HG02840 (cell line): ENCODE measurements around the gene GMPS.

Experiments used
- ATAC-seq: cut with Tn5 transposase; IDR thresholded peaks from one replicate; pipeline ENCODE4 v1.9.1; 2021; ENCODE audit warnings: mild to moderate bottlenecking, moderate library complexity, moderate number of reproducible peaks; ENCODE audit not compliant: unreplicated experiment, low FRiP score

Gene GMPS

GRCh38 chr3:155989536-155989935, 119.1 kb downstream of the GMPS start:
- ATAC-seq, result no peak

GRCh38 chr3:155991212-155991611, 120.8 kb downstream of the GMPS start:
- ATAC-seq, result no peak

GRCh38 chr3:155991847-155992246, 121.4 kb downstream of the GMPS start:
- ATAC-seq, result no peak
